ENCODE measurements around the gene WDR35. TPM values are rescaled to one million over a fixed set of nuclear protein-coding genes. Genes with fewer than 3 reads are reported as not detected.
"Not testable (repeated sequence)": the region's sequence is repeated elsewhere in the genome, so short reads cannot be mapped to it uniquely, and the experiment has no call there.

WDR35 gene
- total RNA-seq, 1 donor from 2014 or later, result 15.0 TPM

DNA sequence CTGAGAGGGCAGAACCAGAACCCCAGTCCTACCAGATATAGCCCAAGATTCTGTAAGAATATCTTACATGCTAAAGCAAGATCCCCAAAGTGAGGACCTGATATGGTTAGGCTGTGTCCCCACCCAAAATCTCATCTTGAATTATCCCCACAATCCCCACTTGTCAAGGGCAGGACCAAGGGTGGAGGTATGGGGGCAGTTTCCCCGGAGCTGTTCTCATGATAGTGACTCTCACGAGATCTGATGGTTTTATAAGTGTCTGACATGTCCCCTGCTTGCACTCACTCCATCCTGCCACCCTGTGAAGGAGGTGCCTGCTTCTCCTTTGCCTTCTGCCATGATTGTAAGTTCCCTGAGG lies 108.0 kb downstream of the WDR35 start:
- Mint-ChIP-seq H3K9me3 (peaks cover 6% of the 10 kb centered on the region), H3K4me1 (ENCODE audit: unreplicated experiment) (no peaks in the 10 kb centered on the region), H3K4me3 (no peak overlapping the region), H3K27me3 (peaks cover 6% of the 10 kb centered on the region), H3K36me3 (peaks cover 5% of the 10 kb centered on the region), H3K27ac (no peak overlapping the region)
- no peak for DNase-seq (ENCODE audit: extremely low spot score, unreplicated experiment)
- TF ChIP-seq, protein P1, sequence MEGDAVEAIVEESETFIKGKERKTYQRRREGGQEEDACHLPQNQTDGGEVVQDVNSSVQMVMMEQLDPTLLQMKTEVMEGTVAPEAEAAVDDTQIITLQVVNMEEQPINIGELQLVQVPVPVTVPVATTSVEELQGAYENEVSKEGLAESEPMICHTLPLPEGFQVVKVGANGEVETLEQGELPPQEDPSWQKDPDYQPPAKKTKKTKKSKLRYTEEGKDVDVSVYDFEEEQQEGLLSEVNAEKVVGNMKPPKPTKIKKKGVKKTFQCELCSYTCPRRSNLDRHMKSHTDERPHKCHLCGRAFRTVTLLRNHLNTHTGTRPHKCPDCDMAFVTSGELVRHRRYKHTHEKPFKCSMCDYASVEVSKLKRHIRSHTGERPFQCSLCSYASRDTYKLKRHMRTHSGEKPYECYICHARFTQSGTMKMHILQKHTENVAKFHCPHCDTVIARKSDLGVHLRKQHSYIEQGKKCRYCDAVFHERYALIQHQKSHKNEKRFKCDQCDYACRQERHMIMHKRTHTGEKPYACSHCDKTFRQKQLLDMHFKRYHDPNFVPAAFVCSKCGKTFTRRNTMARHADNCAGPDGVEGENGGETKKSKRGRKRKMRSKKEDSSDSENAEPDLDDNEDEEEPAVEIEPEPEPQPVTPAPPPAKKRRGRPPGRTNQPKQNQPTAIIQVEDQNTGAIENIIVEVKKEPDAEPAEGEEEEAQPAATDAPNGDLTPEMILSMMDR (conservative IDR thresholded peaks at IDR 0.05), result no peak

GRCh38 chr2:19881221-19881907 lies 108.5 kb downstream of the WDR35 start:
- Mint-ChIP-seq H3K9me3 (peaks cover 6% of the 10 kb centered on the region), H3K4me3 (no peak overlapping the region), H3K4me1 (ENCODE audit: unreplicated experiment) (no peaks in the 10 kb centered on the region), H3K36me3 (peaks cover 5% of the 10 kb centered on the region), H3K27me3 (peaks cover 6% of the 10 kb centered on the region), H3K27ac (no peak overlapping the region)
- no peak for DNase-seq (ENCODE audit: extremely low spot score, unreplicated experiment)
- TF ChIP-seq, protein P1 (conservative IDR thresholded peaks at IDR 0.05), result no peak

- H3K4me3 Mint-ChIP-seq; H3K27me3 Mint-ChIP-seq; H3K9me3 Mint-ChIP-seq; H3K36me3 Mint-ChIP-seq; DNase-seq (ENCODE audit: extremely low spot score, unreplicated experiment); H3K4me1 Mint-ChIP-seq (ENCODE audit: unreplicated experiment); H3K27ac Mint-ChIP-seq: not testable (repeated sequence)
Observed at GRCh38 chr2:19880191-19880590, 109.7 kb downstream of the WDR35 start.

GRCh38 chr2:19879120-19879519 lies 110.8 kb downstream of the WDR35 start:
- Mint-ChIP-seq H3K4me1 (ENCODE audit: unreplicated experiment) (no peaks in the 10 kb centered on the region), H3K4me3 (no peak overlapping the region), H3K27ac (no peak overlapping the region), H3K36me3 (peaks cover 5% of the 10 kb centered on the region), H3K9me3 (peaks cover 6% of the 10 kb centered on the region), H3K27me3 (peaks cover 6% of the 10 kb centered on the region)
- TF ChIP-seq, protein P1 (conservative IDR thresholded peaks at IDR 0.05), result no peak
- DNase-seq (ENCODE audit: extremely low spot score, unreplicated experiment), result peak; percentile 43

GRCh38 chr2:19878268-19879046 lies 111.4 kb downstream of the WDR35 start:
- peaks cover 6% of the 10 kb centered on the region for H3K9me3 Mint-ChIP-seq
- peak; percentile 43 for DNase-seq (ENCODE audit: extremely low spot score, unreplicated experiment)
- H3K4me1 Mint-ChIP-seq (ENCODE audit: unreplicated experiment), result no peaks in the 10 kb centered on the region
- TF ChIP-seq, protein P1 (conservative IDR thresholded peaks at IDR 0.05), result no peak
- H3K27me3 Mint-ChIP-seq, result peaks cover 3% of the 10 kb centered on the region
- peaks cover 5% of the 10 kb centered on the region for H3K36me3 Mint-ChIP-seq
- H3K4me3 Mint-ChIP-seq, result no peak overlapping the region
- H3K27ac Mint-ChIP-seq, result no peak overlapping the region

DNA sequence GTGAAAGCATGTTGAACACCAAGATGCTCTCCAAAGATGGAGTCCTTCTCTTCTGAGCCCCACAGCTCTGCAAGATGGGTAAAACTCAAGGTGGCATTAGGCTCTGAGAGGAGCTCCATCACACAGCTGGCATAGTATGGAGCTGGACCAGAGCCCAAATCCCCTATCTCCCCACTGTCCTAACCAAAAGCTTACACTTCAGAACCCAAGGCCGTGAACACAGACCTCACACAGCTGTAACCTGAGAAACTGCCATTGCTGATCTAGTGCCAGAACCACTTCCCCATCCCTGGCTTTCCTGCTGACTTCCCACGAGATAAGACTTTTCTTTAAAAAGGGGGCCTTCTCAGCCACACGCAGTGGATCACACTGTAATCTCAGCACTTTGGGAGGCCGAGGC lies 113.2 kb downstream of the WDR35 start:
- Mint-ChIP-seq H3K4me1 (ENCODE audit: unreplicated experiment) (no peaks in the 10 kb centered on the region), H3K9me3 (peaks cover 6% of the 10 kb centered on the region), H3K36me3 (peaks cover 5% of the 10 kb centered on the region), H3K4me3 (no peak overlapping the region), H3K27me3 (peaks cover 3% of the 10 kb centered on the region), H3K27ac (no peak overlapping the region)
- DNase-seq (ENCODE audit: extremely low spot score, unreplicated experiment), result no peak
- TF ChIP-seq, protein P1 (conservative IDR thresholded peaks at IDR 0.05), result no peak
